Activated naive CD8-positive, alpha-beta T cell treated with anti-CD3 and anti-CD28 coated beads, Interleukin-2, amount 50 U/mL, for 16 hours (primary cell): ENCODE measurements around the gene ABL2.
A peak's percentile ranks its signal among the peaks of the same experiment; 100 is the strongest.
"Not testable (repeated sequence)": the region's sequence is repeated elsewhere in the genome, so short reads cannot be mapped to it uniquely, and the experiment has no call there.

Source experiments
- DNase-seq: peaks from one replicate; pipeline ENCODE4 v3.0.0-alpha.2; 2020; ENCODE audit warnings: low read depth, low spot score

The ABL2 gene

DNA sequence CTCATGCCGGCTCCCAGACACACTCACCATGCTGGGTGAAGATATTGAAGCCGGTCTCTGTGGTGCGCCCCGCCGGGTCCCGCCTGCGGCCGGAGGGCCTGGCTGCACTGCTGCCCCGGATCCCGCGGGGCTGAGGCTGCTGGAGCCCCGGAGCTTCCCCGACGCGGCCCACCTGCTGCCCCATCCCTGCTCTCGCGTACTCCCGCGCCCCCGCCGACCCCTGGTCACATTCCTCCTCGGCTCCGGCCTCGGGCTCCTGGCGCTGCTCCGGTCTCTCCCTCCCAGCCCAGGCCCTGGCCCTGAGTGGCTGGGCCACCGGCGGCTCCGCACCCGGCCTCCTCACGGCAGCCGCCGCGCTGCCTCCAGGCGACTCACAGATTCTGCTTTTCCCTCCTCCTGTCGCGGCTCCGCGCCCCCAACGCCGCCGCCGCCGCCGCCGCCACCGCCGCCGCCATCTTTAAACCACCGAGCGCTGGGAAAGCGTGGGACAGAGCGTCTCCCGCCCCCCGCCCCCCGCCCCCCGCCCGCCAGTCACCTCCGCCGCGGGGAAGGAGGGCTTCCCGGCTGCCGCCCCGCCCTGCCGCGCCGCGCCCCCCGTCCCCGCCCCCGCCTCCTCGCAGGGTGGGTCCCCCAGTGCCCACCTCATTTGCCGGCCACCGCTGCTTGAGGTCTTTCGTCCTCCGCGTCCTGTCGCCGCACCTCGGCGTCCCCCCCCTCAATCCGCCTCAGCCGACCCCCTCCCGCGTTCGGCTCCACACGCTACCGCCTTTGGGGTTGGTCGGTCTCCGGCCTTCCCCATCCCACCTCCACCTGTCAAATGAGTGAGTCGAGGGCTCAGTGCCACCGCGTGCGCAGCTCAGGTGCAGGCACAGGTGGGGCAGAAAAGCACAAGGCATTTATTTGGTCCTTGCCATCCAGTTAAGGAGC is at the start of gene ABL2:
Gene ABL2, minus strand, starts transcription at position 464 of the 927 bp plus-strand sequence. Its CDS starts 280 bp downstream, at position 184.
- DNase-seq = peak; percentile 6

DNA sequence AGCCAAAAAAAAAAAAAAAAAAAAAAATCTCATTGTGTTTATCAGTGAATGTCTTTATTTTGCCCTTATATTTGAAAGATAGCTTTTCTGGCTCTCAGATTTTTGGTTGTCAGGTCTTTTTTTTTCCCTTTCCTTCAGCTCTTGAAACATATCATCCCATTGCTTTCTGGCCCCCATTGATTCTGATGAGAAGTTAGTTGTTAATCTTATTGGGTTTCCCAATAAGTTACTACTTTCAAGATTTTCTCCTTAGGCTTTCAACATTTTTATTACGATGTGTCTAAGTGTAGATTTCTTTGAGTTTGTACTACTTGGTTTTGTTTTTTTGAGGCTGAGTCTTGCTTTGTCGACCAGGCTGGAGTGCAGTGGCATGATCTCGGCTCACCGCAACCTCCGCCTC is 49.4 kb upstream of the ABL2 start:
- DNase-seq = no peak

DNA sequence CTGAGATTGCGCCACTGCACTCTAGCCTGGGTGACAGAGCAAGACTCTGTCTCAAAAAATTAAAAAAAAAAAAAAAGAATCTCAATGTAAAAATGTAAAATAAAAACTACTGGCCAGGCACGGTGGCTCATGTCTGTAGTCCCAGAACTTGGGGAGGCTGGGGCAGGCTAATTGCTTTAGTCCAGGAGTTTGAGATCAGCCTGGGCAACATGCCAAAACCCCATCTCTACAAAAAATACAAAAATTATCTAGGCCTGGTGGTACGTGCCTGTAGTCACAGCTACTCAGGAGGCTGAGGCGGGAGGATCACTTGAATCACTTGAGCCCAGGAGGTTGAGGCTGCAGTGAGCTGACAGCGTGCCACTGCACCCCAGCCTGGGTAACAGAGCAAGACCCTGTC is 44.9 kb upstream of the ABL2 start:
- DNase-seq = not testable (repeated sequence)

- no peak for DNase-seq
These were observed 39.6 kb upstream of the ABL2 start for GRCh38 chr1:179269071-179269470.

DNA sequence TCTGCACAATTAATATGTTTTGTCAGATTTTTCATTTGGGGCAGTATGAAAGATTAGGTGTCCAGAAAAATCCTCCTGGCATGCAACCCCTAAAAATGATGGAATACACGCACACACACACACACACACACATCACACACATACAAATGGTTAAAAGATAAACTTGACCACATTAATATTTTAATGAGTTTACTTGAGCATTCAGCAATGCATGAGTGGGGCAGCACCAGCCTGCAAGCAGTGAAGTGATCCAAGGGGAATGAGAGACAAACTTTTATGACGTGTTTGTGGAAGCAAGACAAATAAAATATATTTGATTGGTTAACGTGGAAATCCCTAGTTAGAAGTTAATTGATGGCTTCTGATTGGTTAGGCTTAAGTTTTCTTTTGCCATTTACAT is 35.0 kb upstream of the ABL2 start:
- no peak for DNase-seq

DNA sequence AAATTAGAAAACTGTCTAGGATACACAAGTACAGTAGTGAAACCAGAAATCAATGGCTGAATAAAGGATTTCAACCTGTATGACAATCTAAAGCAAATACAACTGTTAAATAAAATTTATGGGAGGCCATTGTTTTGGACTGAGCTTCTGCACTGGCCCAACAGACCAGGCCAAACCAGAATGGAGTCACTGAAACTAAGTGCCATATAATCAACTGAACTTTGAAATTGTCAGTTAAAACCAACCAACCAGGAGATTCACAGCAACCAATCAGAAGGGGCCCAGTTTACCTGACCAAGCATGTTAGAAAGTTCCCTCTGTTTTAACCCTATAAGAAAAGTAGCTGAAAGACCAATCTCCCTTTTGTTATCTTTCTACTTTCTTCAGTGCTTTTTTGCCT is 33.6 kb upstream of the ABL2 start:
- no peak for DNase-seq

DNA sequence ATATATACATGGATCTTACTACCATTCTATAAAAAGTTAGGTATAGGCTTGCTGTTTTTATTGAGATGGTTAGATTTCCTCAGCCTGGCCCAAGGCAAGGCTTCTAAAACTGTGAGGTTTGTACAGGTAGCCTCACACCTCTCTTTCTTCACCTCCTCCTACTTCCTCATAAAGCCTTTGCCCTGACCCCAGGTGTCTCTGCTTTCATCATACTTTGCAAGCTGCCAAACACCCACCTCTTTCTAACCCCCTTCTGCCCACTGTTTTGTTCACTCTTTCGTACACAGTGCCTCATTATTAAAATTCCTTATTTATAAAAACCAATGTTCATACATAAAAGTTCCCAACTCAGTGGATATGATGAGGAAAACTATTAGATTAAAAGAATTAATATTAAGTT is 32.7 kb upstream of the ABL2 start:
- no peak for DNase-seq

DNA sequence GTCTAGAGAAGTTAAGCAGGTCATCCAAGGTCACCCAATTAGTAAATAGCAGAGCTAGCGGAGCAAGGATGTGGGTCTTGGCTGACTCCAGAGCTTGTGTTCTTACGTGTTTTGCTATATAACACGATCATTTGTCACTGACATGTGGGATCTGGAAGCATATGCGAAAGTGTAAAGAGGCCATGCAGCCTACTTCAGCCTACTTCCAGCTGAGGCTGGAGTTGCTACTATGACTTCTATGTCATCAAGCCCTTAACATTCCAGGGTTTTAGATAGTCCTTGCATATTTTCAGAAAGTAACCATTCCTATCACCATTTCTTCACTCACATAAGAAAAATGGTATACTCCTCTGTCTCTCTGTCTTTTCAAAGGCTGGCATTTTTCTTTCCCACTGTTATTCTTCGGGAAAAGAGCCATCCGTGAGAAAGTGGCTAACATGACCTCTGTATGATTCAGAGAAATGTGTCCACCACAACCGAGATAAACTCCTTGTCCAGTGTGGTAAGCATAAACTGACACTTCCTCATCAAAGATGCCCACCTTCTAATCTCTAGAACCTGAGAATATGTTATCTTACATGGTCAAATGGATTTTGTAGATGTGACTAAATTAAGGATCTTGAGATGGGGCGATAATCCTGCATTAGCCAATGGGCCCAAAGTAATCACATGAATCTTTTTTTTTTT is 24.0 kb upstream of the ABL2 start:
- no peak for DNase-seq

DNA sequence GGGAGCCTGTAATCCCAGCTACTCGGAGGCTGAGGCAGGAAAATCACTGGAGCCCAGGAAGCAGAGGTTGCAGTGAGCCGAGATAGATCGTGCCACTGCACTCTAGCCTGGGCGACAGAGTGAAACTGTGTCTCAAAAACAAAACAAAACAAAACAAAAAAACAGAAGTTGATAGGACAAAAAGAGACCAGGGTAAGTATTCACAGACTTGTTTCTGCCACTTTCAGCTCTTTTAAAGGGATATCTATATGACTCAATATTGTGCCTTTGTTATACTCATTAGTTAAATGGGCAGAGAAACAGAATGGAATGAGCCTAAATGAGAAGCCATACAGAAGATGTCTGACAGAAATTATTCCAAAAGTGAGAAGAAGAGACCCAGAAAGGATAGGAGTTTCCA is 23.1 kb upstream of the ABL2 start:
- no peak for DNase-seq

DNA sequence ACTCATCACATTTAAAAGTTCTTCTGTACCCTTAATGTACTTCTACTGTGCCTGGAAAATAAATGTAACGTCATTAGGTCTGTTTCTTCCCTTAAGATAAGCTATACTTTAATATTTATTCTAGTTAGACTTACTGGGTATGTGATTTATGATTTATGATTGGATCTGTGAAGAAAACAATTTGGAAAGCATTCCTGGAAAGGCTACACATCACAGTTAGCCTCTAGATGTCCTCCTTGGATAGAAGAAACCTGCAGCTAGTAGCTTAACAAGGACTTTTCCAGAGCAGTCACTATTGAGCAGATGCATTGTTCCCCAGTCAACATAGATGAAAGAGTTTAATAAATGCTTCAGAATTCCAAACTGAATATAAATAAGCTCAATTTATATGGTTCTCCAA is 22.2 kb upstream of the ABL2 start:
- DNase-seq = no peak

DNA sequence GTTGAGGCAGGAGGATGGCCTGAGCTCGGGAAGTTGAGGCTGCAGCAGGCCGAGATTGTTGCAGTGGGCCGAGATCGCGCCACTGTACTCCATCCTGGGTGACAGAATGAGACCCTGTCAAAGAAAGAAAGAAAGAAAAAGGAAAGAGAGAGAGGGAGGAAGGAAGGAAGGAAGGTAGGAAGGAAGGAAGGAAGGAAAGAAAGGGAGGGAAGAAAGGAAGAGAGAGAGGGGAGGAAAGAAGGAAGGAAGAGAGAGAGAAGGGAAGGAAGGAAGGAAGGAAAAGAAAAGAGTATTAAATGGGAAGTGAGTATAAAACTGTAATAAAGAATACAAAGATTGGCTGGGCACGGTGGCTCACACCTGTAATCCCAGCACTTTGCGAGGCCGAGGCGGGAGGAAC is 18.4 kb upstream of the ABL2 start:
- DNase-seq = no peak

DNA sequence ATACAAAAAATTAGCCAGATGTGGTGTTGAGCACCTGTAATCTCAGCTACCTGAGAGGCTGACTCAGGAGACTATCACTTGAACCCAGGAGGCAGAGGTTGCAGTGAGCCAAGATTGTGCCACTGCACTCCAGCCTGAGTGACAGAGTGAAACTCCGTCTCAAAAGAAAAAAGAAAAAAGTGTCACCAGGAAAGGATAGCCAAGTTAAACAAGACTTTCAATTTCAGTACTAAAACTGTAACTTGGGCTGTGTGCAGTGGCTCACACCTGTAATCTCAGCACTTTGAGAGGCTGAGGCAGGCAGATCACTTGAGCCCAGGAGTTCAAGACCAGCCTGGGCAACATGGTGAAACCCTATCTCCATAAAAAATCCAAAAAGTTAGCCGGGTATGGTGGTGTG is 15.9 kb upstream of the ABL2 start:
- not testable (repeated sequence) for DNase-seq

DNA sequence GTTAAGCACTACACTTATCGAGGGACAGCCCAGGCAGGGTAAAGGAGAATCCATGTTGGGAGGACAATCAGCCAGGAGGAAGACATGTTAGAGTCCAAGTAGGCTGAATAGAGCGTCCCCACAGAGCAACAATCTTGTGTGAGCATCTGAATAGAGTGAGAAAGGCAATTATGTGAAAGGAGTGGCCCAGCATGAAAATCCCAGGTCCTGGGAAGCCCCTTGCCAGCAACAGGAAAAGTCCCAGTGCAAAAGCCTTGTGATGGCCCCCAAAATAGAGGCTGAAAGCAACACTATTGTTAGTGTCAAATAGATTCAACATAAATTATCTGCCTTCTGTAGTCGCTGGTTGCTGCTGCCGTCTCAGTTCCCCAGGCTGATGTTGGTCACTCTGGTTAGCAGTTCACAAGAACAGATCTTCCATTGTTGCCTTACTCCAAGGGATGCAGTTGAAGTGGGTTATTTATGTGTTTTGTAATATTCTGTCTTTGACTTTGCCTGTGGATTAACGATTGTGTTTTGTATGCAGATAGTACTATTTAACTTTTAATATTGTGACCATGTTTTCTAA is 12.1 kb upstream of the ABL2 start:
- DNase-seq = no peak

- no peak for DNase-seq
These were observed 7.7 kb upstream of the ABL2 start for GRCh38 chr1:179237222-179237621.

- DNase-seq = no peak
These were observed 5.4 kb upstream of the ABL2 start for GRCh38 chr1:179234863-179235262.

DNA sequence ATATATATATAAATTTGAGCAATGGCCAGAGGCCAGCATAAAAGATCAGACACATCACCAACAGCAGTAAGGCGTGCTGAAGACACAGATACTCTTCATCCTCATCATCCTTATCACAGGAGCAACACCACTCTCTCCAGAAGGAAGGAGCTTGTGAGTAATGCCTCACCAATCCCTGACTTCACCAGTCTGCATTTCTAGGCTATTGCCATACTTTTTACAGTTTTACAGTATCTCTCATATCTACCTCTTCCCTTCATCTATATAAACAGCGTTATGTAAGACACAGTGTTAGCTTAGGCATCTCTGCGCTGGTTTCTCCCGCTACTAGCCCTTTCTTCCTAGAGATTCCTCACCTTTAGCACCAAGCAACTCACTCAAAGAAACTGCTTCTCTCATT is 2.4 kb upstream of the ABL2 start:
- no peak for DNase-seq

GRCh38 chr1:179230721-179231120 is 1.2 kb upstream of the ABL2 start:
- DNase-seq = no peak

DNA sequence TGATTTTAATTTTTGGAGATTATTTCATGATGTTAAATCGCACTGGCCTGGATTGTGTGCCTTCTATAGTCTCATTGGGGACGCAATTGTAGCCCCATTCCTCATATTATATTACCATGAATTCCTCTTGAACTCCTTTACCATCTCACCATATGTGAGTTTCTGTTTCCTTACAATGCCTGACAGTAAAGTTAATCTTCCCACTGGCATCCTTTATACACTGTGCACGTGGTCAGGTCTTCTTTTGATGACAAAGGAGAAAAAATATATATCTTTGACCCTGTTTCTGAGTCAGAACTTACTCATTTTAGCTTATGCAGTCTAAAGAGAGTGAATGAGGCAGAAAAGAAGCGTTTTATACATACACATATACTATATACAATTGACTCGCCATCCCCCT is 774 bp upstream of the ABL2 start:
- DNase-seq = no peak

- DNase-seq = no peak
These were observed 679 bp downstream of the ABL2 start for GRCh38 chr1:179228783-179229213.

DNA sequence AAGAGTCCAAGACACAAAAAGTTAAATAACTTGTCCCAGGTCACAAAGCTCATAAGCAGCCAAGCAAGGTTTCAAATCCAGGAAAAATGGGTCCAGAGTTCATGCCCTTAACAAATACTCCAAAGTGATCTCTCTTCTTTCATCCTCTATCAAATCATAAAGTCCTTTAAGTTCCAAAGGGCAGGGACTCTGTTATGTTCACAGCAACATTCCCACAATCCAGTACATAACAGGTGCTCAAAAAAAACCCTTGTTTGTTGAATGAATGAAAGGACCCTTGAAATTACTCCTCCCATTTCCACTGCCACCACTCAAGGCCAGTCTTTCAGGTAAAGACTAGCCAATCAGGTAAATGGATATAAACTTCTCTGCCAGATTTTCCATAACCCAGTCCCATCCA is 2.7 kb downstream of the ABL2 start:
- DNase-seq = no peak

GRCh38 chr1:179224466-179224865 is 5.0 kb downstream of the ABL2 start:
- not testable (repeated sequence) for DNase-seq

DNA sequence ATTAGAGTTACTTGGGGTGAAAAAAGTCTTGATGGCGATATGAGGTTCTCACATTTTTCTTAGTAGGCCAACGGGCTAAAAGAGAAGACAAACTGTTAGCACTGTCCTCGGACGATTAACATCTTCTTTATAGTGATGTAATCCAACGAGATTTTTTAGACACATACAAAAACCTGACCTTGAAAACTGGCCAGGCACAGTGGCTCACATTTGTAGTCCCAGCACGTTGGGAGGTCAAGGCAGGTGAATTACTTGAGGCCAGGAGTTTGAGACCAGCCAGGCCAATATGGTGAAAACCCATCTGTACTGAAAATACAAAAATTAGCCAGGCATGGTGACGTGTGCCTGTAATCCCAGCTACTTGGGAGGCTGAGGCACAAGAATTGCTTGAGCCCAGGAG is 8.4 kb downstream of the ABL2 start:
- not testable (repeated sequence) for DNase-seq
